Measurements from ENCODE around the gene OR2B2. TPM values are rescaled to one million over a fixed set of nuclear protein-coding genes. Genes with fewer than 3 reads are reported as not detected.

The OR2B2 gene
- total RNA-seq, 1 donor from 2014 or later = not detected

GRCh38 chr6:27862396-27863066 is 49.7 kb downstream of the OR2B2 start:
- H3K9me3 Mint-ChIP-seq (ENCODE audit: unreplicated experiment) = peaks cover 5% of the 10 kb centered on the region
- H3K27ac Mint-ChIP-seq (ENCODE audit: unreplicated experiment) = no peak overlapping the region
- H3K27me3 Mint-ChIP-seq (ENCODE audit: unreplicated experiment) = no peaks in the 10 kb centered on the region
- no peaks in the 10 kb centered on the region for H3K36me3 Mint-ChIP-seq (ENCODE audit: unreplicated experiment)
- H3K4me3 Mint-ChIP-seq (ENCODE audit: unreplicated experiment) = no peak overlapping the region
- TF ChIP-seq, protein P1, sequence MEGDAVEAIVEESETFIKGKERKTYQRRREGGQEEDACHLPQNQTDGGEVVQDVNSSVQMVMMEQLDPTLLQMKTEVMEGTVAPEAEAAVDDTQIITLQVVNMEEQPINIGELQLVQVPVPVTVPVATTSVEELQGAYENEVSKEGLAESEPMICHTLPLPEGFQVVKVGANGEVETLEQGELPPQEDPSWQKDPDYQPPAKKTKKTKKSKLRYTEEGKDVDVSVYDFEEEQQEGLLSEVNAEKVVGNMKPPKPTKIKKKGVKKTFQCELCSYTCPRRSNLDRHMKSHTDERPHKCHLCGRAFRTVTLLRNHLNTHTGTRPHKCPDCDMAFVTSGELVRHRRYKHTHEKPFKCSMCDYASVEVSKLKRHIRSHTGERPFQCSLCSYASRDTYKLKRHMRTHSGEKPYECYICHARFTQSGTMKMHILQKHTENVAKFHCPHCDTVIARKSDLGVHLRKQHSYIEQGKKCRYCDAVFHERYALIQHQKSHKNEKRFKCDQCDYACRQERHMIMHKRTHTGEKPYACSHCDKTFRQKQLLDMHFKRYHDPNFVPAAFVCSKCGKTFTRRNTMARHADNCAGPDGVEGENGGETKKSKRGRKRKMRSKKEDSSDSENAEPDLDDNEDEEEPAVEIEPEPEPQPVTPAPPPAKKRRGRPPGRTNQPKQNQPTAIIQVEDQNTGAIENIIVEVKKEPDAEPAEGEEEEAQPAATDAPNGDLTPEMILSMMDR (IDR thresholded peaks at IDR 0.05) = no peak
- H3K4me1 Mint-ChIP-seq (ENCODE audit: unreplicated experiment) = peaks cover 15% of the 10 kb centered on the region
- no peak for DNase-seq (ENCODE audit: extremely low spot score, unreplicated experiment)

- no peak for DNase-seq (ENCODE audit: extremely low spot score, unreplicated experiment)
- Mint-ChIP-seq H3K36me3 (ENCODE audit: unreplicated experiment) (no peaks in the 10 kb centered on the region), H3K27me3 (ENCODE audit: unreplicated experiment) (no peaks in the 10 kb centered on the region), H3K27ac (ENCODE audit: unreplicated experiment) (no peak overlapping the region), H3K9me3 (ENCODE audit: unreplicated experiment) (peaks cover 5% of the 10 kb centered on the region), H3K4me3 (ENCODE audit: unreplicated experiment) (no peak overlapping the region), H3K4me1 (ENCODE audit: unreplicated experiment) (peaks cover 11% of the 10 kb centered on the region)
- TF ChIP-seq, protein P1 (IDR thresholded peaks at IDR 0.05) = no peak
These were observed 50.3 kb downstream of the OR2B2 start for GRCh38 chr6:27861861-27862260.

DNA sequence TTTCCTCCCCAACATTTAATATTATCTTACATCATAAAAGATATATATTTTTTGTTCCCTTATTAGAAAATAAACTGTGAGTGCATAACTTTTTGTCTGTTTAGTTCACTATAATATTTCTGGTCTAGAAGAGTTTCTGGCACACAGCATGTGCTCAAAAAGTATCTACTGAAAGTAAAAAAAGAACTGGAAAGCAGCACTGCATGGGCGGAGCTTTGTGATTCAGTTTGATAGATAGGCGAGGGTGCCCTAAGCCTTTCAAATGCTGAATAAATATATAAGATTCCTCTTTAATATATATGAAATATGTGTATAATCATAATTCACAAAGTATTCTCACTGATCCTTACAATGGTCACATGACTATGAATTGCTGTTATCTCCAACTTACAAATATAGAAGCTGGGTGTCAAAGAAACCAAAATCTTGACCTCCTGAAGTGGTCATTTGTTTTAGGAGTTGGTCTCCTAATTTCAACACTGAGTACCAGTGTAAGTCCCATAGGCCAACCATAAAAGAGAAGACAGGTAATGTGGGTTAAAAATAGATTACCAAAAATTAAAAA is 50.8 kb downstream of the OR2B2 start:
- Mint-ChIP-seq H3K27me3 (ENCODE audit: unreplicated experiment) (no peaks in the 10 kb centered on the region), H3K27ac (ENCODE audit: unreplicated experiment) (no peak overlapping the region), H3K4me1 (ENCODE audit: unreplicated experiment) (peaks cover 6% of the 10 kb centered on the region), H3K36me3 (ENCODE audit: unreplicated experiment) (no peaks in the 10 kb centered on the region), H3K4me3 (ENCODE audit: unreplicated experiment) (no peak overlapping the region), H3K9me3 (ENCODE audit: unreplicated experiment) (peaks cover 5% of the 10 kb centered on the region)
- TF ChIP-seq, protein P1 (IDR thresholded peaks at IDR 0.05) = no peak
- no peak for DNase-seq (ENCODE audit: extremely low spot score, unreplicated experiment)

Other genes with a start within 250 kb of the OR2B2 start
- gene OR2B6, start 44.8 kb upstream of the OR2B2 start, total RNA-seq = not detected in 2 replicates
- gene ZNF165, start 168.2 kb upstream of the OR2B2 start, total RNA-seq = 0.32 and 0.78 TPM in 2 replicates
- gene ZSCAN16, start 212.2 kb upstream of the OR2B2 start, total RNA-seq = 4.8 and 5.1 TPM in 2 replicates
- gene ZKSCAN8, start 229.5 kb upstream of the OR2B2 start, total RNA-seq = 34.7 and 36.3 TPM in 2 replicates